HEK293 (cell line): ENCODE measurements around the gene OR11A1.

Source experiments
- CTCF ChIA-PET: fragments of 350-600 bp; formaldehyde crosslinking; extraction: SDS; loops from one replicate; lab custom pipeline; 2021; ENCODE audit warnings: antibody characterized with exemption; lab: Yijun Ruan, JAX
- POLR2A ChIA-PET: fragments of 300-600 bp; formaldehyde crosslinking; extraction: SDS; loops from one replicate; lab custom pipeline; 2020; ENCODE audit warnings: antibody characterized with exemption, inconsistent platforms; lab: Yijun Ruan, JAX
- H3K27ac ChIP-seq: fragments of 200-500 bp; sonication (Bioruptor generic); 2 replicates; pipeline ENCODE4 v1.5.1; 2014; ENCODE audit warnings: low read depth, low read length, control low read depth, inconsistent platforms; ENCODE audit errors: extremely low read depth
- H3K36me3 ChIP-seq, 2 experiments: fragments of 200-500 bp in 1 of 2; sonication (Bioruptor generic) in 1 of 2; 1 replicate in 1 of 2; 2 replicates in 1 of 2; pipeline ENCODE4 v1.5.1; 2014 to 2017; ENCODE audit warnings: inconsistent platforms in 2 of 2, low read length in 2 of 2; ENCODE audit not compliant: control insufficient read depth in 2 of 2, insufficient read depth in 1 of 2
- H3K4me1 ChIP-seq: fragments of 200-500 bp; sonication (Bioruptor generic); 2 replicates; pipeline ENCODE4 v1.5.1; 2014; ENCODE audit warnings: mild to moderate bottlenecking, low read length, inconsistent platforms; ENCODE audit not compliant: control insufficient read depth, insufficient read depth
- H3K4me3 ChIP-seq: 2 replicates; pipeline ENCODE4 v1.5.1; 2011; ENCODE audit warnings: low read depth, mild to moderate bottlenecking, control low read depth, low read length, moderate library complexity
- H3K9me3 ChIP-seq: fragments of 200-500 bp; sonication (Bioruptor generic); 2 replicates; pipeline ENCODE4 v1.5.1; 2014; ENCODE audit warnings: low read depth, low read length, inconsistent platforms; ENCODE audit not compliant: control insufficient read depth, insufficient read depth
- ZBTB7A ChIP-seq: fragments of 450-650 bp; formaldehyde crosslinking; IDR thresholded peaks from 2 replicates; pipeline ENCODE4 v1.5.1; 2016; ENCODE audit warnings: low read depth, missing biosample characterization, missing genetic modification characterization
- ZNF398 ChIP-seq: fragments of 450-650 bp; formaldehyde crosslinking; IDR thresholded peaks from 2 replicates; pipeline ENCODE4 v1.5.1; 2017; ENCODE audit warnings: missing biosample characterization, missing genetic modification characterization
- ZNF518A ChIP-seq: fragments of 450-650 bp; formaldehyde crosslinking; conservative IDR thresholded peaks from 2 replicates; pipeline ENCODE4 v1.5.1; 2016; ENCODE audit warnings: low read depth, missing biosample characterization, missing genetic modification characterization
- ZNF658 ChIP-seq: fragments of 450-650 bp; formaldehyde crosslinking; IDR thresholded peaks from 2 replicates; pipeline ENCODE4; 2016; ENCODE audit warnings: missing biosample characterization, missing genetic modification characterization
- ZSCAN30 ChIP-seq: fragments of 450-650 bp; IDR thresholded peaks from 2 replicates; pipeline ENCODE4 v1.5.1; 2018; ENCODE audit warnings: missing biosample characterization, mild to moderate bottlenecking, missing genetic modification characterization, moderate library complexity
- TF ChIP-seq, protein P1 (sequence below): fragments of 450-650 bp; formaldehyde crosslinking; IDR thresholded peaks from 2 replicates; pipeline ENCODE4 v1.5.1; 2016; ENCODE audit warnings: missing biosample characterization, missing genetic modification characterization
- TF ChIP-seq, protein P2 (sequence below): fragments of 450-650 bp; formaldehyde crosslinking; IDR thresholded peaks from 2 replicates; pipeline ENCODE4; 2016; ENCODE audit warnings: missing biosample characterization, missing genetic modification characterization

Gene OR11A1

GRCh38 chr6:29414588-29414987 is 42.3 kb downstream of the OR11A1 start, which contains the start of gene OR12D1 (continued):
- TF ChIP-seq ZNF398 (no peak), ZNF658 (tag by site-specific recombination) (no peak)

- Histone ChIP-seq H3K9me3 (no peaks in the 10 kb centered on the region), H3K4me1 (no peaks in the 10 kb centered on the region), H3K36me3 (no peaks in the 10 kb centered on the region), H3K27ac (no peak overlapping the region), H3K4me3 (no peak overlapping the region)
- POLR2A ChIA-PET: no interaction called here
- TF ChIP-seq, protein P1, sequence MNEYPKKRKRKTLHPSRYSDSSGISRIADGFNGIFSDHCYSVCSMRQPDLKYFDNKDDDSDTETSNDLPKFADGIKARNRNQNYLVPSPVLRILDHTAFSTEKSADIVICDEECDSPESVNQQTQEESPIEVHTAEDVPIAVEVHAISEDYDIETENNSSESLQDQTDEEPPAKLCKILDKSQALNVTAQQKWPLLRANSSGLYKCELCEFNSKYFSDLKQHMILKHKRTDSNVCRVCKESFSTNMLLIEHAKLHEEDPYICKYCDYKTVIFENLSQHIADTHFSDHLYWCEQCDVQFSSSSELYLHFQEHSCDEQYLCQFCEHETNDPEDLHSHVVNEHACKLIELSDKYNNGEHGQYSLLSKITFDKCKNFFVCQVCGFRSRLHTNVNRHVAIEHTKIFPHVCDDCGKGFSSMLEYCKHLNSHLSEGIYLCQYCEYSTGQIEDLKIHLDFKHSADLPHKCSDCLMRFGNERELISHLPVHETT (tag by site-specific recombination): no peak
- TF ChIP-seq ZSCAN30: no peak
- TF ChIP-seq, all 188 proteins: peak for 0
- CTCF ChIA-PET: no interaction called here
Measured at GRCh38 chr6:29403801-29404200, 53.1 kb downstream of the OR11A1 start.

DNA sequence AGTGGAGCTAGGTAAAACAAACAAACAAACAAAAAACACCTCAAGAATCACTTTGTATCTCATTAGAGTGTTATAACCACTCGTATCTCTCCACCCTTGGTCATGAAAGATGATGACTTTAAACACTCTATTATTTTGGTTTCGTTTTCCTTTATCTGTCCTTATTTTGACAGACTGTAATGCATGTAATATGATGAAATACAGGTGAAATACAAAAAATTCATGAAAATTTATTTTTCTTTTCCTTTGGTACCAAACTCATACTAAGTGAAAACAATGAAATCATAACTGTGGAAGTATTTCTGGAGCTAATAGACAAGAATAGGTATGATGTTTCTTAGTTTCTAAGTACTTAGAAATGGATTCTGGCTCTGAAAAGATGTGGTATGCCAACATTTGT is 57.3 kb downstream of the OR11A1 start:
- POLR2A ChIA-PET: no interaction called here

More for the DNA sequence above, 57.3 kb downstream of the OR11A1 start:
- no peaks in the 10 kb centered on the region for H3K9me3 ChIP-seq
- TF ChIP-seq ZBTB7A (no peak), ZNF518A (no peak), ZNF398 (no peak)
- TF ChIP-seq, protein P2, sequence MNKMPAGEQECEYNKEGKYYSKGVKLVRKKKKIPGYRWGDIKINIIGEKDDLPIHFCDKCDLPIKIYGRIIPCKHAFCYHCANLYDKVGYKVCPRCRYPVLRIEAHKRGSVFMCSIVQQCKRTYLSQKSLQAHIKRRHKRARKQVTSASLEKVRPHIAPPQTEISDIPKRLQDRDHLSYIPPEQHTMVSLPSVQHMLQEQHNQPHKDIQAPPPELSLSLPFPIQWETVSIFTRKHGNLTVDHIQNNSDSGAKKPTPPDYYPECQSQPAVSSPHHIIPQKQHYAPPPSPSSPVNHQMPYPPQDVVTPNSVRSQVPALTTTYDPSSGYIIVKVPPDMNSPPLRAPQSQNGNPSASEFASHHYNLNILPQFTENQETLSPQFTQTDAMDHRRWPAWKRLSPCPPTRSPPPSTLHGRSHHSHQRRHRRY (tag by site-specific recombination): no peak
- no peaks in the 10 kb centered on the region for H3K4me1 ChIP-seq
- H3K36me3 ChIP-seq: no peaks in the 10 kb centered on the region
- CTCF ChIA-PET: interaction anchor here (0.8 to 1.2 kb wide), 3 partner anchors 15 to 254 kb away, joined by 5 to 7 read pairs (median 6); partner anchors contain the start of gene OR12D1
- no peak overlapping the region for H3K4me3 ChIP-seq
- H3K27ac ChIP-seq: no peak overlapping the region
